CD4-positive, alpha-beta T cell treated with Interleukin-17A for 4 hours (primary cell): ENCODE measurements around the gene NBAS.

Experiments
- DNase-seq: peaks from one replicate; pipeline ENCODE4 v3.0.0-alpha.2; 2020; ENCODE audit warnings: mixed read lengths

NBAS gene

DNA sequence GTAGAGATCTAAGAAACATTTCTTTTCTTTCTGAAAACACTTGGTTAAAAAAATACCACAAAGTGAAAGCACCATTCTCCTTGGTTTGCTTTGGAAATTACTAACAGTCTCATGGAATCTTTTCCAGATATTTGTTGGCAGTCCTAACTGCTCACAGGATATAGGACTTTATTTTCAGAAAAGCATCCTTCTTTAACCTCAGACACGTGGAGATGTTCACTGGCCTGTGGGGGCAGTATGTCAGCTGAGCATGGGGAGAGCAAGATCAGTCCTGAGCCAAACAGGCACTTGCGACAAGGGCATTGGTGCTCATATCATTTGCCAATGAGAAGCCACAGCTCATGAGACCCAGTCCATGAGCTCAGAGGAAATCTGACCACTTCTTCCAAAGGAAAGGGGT, 371.9 kb downstream of the NBAS start:
- no peak for DNase-seq

- no peak for DNase-seq
These were observed 373.4 kb downstream of the NBAS start for GRCh38 chr2:15187702-15188101.

GRCh38 chr2:15186118-15186517, 375.0 kb downstream of the NBAS start:
- no peak for DNase-seq

- DNase-seq, result no peak
These were observed 376.6 kb downstream of the NBAS start for GRCh38 chr2:15184491-15184890.

- DNase-seq, result no peak
These were observed 378.9 kb downstream of the NBAS start for GRCh38 chr2:15182275-15182674.

DNA sequence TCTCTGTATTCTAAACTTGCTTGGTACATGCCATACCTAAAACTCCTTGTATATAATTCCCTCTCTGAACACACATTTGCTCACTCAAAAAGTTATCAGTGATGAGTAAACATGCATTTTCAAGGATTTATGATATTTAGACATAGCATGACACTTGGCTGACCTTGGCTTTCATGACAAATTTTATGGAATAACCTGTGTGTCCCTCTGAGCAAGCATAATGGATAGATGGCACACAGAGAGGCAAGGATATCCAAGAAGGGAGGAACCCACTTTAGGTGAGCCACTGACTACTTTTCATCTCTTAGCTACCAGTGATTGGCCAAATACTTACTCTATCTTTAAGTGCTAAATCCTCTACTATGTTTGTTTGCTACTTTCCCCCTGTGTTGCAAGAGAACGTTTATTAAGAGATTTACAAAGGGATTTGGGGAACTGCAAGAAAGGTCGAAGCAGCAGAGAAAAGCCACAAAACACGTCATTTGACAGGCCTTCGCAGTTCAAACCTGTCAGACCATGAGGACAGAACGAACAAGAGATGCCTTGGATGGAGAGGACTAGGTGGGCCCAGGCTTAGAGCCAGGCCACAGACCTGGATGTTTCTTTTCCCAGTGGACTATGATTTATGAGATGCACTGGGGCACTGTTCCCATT, 379.9 kb downstream of the NBAS start:
- no peak for DNase-seq

- no peak for DNase-seq
These were observed 380.8 kb downstream of the NBAS start for GRCh38 chr2:15180379-15180778.

DNA sequence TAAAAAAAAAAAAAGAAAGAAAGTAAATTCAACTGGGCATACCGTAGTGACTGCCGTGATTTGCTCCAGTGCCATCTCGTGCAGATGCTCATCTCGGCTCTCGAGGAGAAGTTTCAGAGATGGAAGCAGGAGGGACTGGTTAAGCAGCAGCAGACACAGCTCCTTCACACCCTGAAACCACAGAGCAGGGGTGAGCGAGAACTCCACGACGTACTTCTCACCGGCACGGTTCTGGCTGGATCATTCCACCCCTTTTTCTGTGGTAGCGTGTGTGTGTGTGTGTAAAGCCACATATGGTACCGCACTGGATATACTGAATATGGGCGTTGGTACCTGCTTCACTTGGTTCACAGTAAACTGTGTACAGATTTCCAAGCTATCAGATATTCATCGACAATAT, 382.2 kb downstream of the NBAS start:
- no peak for DNase-seq

GRCh38 chr2:15177103-15177502, 384.0 kb downstream of the NBAS start:
- peak; percentile 55 for DNase-seq

GRCh38 chr2:15176604-15177003, 384.5 kb downstream of the NBAS start:
- DNase-seq, result no peak

DNA sequence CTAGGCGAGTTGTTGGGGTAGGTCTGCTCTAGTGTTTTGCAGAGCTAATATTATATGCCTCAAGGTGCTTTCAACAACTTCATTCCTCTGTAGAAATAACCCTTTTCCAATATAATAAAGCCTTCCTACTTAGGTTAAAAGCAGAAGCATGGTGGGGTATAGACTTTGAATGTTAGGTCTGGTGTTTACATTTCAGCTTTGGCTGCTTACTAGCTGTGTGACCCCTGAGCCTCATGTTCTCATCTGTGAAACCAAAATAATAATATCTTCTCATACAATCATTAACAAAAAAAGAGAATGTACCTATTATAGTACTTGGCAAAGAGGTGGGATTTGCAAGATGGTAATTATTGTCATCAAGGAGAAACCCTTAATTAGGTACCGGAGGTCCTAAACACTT, 386.6 kb downstream of the NBAS start:
- no peak for DNase-seq

GRCh38 chr2:15173501-15173900, 387.6 kb downstream of the NBAS start:
- no peak for DNase-seq

GRCh38 chr2:15172825-15173224, 388.3 kb downstream of the NBAS start:
- DNase-seq, result no peak

DNA sequence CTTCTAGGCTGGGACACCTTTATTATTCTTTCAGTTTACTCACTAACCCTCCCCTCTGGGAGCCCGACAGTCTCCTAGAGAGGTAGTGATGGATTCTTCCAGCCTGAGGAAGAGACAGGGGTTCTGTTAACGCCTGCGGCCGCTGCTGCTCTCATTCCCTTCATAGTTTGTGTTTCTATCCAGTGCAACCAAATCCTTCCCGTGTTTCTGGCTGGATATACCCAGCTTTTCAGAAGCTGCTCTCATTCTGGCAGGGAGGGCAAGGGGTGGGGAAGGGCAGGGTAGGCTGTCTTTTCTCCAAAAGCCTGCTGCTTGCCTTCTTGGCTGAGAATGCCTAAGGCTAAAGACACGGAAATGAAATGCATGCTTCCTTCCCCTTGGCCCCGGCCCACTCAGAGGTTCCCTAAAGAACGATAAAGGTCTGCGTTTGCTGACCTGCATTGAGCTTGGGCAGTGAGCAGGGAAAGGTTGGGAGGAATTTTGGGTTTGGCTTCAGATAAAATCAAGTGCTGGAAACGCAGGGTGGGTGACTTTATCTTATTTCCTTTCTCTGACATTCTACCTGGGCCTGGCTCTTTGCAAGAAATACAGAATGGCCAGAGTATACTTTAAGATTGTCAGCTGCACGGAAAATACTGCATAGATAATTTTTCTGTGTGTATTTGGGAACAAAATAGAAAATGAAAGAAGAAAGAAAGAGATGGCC, 390.9 kb downstream of the NBAS start:
- no peak for DNase-seq

- no peak for DNase-seq
These were observed 391.6 kb downstream of the NBAS start for GRCh38 chr2:15169326-15170069.

DNA sequence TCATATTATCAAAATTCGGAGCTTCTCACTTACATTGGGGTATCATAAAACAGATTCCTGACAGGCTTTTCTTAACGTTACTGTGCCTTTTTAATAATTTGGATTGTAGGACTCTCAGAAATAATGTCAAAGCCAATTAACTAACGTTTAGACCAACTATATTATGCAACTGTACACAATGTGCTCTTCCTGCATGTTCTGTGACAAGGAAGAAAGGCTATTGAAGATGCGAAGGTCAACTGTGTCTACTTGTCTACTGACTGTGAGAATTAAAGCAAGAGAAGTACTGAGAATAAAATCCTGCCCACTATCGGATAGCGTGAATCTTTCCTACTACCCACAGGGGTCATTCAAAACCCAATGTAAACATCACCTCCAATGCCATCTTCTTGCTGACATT, 393.0 kb downstream of the NBAS start:
- no peak for DNase-seq

DNA sequence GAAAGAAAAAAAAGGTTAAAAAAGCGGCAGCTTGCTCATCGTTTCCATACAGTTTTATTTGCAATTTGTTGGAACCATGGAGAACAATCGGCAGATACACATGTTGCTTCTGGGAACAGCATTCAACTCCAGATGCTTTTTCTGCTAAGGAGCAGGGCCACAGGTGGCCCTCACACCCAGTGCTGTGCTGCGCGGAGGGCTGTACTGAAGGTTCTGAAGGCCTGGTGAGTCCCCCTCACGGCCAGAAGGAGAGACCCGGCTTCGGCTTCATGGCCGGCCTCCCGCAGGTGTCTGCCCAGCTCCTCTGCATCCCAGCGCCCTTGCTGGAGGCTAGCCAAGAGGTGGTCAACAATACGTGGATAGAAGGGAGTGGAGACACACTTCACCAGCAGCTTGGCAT, 394.3 kb downstream of the NBAS start:
- DNase-seq, result no peak

GRCh38 chr2:15163326-15163725, 397.8 kb downstream of the NBAS start:
- DNase-seq, result no peak

DNA sequence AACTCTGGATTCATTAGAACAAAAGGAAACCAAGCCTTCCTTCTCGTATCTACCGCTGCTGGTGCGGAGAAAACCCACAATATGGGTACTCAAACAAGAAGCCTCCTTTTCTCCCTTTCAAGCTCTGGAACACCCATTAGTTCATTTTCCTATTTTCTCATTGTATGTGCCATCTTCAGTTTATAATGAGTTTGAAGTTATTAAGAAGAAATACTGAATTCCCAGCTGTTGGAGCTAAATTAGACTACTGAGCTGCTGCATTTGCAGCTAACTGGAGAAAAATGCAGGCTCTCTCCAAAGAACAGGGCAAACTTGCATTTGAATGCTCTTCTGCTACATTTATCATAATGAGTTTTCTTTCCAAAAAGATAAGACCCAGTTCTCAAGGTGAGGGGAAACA, 398.5 kb downstream of the NBAS start:
- no peak for DNase-seq

DNA sequence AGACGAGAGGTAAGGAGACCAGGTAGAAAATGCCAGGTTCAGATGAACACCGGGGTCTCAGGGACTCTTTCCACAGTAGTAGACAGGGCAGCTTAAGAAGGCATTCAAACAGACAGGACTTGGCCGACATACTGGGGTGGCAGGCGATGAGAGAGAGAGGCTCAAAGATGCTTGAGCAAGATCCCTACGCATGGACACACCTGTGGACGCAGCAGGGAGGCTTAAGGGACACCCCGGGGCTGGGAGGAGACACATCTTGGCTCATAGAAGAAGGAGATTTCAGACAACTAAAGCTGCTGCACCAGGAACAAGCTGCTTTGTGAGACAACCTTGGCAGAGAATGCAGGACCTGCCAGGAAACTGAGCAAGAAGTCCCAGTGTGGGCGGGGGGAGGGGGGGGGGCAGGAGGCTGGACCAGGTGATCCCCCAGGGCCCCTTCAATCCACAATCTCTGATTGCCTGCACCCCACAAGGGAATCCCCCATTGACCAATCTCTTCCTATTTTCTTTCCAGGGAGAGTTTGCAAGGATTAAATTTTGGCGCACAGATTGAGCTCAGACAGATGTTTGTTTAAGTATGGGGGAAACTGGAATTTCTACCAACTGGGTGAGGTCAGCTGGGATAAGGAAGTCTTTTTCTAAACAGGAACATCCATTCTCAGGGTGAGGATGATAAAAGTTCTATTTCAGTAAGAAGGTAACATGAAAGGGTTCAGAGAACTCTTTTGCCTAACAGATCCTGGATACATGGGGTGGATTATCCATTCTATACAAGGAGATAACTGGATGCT, 400.7 kb downstream of the NBAS start:
- DNase-seq, result no peak

GRCh38 chr2:15159751-15160177, 401.4 kb downstream of the NBAS start:
- no peak for DNase-seq

GRCh38 chr2:15159206-15159605, 401.9 kb downstream of the NBAS start:
- DNase-seq, result no peak

- no peak for DNase-seq
These were observed 402.6 kb downstream of the NBAS start for GRCh38 chr2:15158532-15158931.
